GM18907 (cell line): ENCODE data around the gene ADORA2A.
A peak's percentile ranks its signal among the peaks of the same experiment; 100 is the strongest.

Source experiments
- ATAC-seq: cut with Tn5 transposase; IDR thresholded peaks from one replicate; pipeline ENCODE4 v1.9.1; 2021; ENCODE audit warnings: mild to moderate bottlenecking, moderate library complexity; ENCODE audit not compliant: unreplicated experiment

The ADORA2A gene

GRCh38 chr22:24427500-24428164, at the start of gene ADORA2A:
Gene ADORA2A, plus strand, starts transcription at chr22:24427599. Its CDS starts 5,806 bp downstream, at chr22:24433405.
- ATAC-seq = peak; percentile 63

- no peak for ATAC-seq
These were observed 47.9 kb upstream of the ADORA2A start for GRCh38 chr22:24379536-24379935.

GRCh38 chr22:24380220-24380904, 47.0 kb upstream of the ADORA2A start:
- ATAC-seq = no peak

DNA sequence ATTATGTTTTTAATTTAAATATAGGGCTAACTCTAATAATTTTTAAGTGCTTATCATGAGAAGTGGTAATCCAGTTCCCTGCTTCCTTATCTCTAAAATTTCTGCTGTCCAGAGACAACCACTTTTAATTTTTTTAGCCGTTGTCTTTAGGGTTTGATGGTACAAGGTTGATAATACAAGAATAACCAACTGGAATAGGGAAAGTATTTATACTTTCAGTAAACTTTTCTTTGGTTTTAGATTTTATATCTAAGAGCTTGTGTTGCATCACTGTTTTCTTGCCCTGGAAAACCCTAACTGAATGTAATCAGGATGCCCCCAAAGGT, 46.5 kb upstream of the ADORA2A start:
- no peak for ATAC-seq

DNA sequence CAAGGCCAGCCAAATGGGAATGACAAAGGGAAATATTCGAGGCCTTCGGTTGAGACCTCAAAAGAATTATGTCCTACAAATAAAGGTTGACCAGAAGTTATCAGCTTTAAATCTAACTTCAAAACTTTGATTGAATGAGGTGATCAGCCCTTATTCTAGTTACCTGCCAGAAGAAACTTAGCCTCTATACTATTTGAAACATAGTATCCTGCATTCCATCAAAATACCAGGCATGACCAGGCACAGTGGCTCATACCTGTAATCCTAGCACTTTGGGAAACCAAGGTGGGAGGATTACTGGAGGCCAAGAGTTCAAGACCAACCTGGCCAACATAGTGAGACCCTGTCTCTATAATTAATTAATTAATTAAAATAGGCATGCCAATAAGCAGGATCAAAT, 44.3 kb upstream of the ADORA2A start:
- ATAC-seq = no peak

DNA sequence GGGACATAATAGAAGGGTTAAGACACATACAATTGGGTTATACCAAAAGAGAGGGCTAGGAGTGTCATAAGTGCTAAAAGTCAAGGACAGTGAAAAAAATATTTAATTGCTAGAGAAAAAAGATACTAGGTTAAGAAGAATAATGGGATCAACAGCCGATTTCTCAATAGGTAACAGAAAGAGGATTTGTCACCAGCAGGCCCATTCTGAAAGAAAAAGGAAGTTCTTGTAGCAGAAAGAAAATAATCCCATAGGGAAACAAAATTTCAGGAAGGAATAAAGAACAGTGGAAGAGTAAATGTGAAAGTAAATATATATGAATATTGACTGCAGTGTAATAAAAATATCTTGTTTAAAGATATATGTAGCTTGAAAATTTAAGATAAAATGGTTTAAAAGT, 43.3 kb upstream of the ADORA2A start:
- no peak for ATAC-seq

GRCh38 chr22:24386937-24387471, 40.4 kb upstream of the ADORA2A start:
- ATAC-seq = no peak

GRCh38 chr22:24389680-24390079, 37.7 kb upstream of the ADORA2A start:
- no peak for ATAC-seq

GRCh38 chr22:24390156-24390555, 37.2 kb upstream of the ADORA2A start:
- ATAC-seq = no peak

DNA sequence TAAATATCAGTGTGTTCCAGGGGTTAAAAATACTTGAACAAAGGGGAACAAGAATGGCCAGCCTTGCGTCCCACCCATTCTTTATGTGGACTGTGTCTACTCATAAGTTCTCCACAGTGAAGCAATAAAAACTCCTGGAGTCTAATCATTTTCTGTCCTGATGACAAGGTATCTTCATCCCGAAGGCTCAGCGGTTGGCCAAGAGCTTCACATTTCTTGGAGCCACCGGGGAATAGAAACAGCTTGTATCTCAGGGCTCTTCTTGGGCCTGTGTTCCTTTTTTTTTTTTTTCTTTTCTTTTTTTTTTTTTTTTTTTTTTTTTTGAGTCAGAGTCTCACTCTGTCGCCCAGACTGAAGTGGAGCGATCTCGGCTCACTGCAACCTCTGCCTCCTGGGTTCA, 36.8 kb upstream of the ADORA2A start:
- no peak for ATAC-seq

GRCh38 chr22:24391836-24392217, 35.6 kb upstream of the ADORA2A start:
- no peak for ATAC-seq

- ATAC-seq = no peak
These were observed 35.0 kb upstream of the ADORA2A start for GRCh38 chr22:24392218-24392931.

- ATAC-seq = no peak
These were observed 34.3 kb upstream of the ADORA2A start for GRCh38 chr22:24393012-24393559.

- ATAC-seq = no peak
These were observed 33.6 kb upstream of the ADORA2A start for GRCh38 chr22:24393848-24394247.

DNA sequence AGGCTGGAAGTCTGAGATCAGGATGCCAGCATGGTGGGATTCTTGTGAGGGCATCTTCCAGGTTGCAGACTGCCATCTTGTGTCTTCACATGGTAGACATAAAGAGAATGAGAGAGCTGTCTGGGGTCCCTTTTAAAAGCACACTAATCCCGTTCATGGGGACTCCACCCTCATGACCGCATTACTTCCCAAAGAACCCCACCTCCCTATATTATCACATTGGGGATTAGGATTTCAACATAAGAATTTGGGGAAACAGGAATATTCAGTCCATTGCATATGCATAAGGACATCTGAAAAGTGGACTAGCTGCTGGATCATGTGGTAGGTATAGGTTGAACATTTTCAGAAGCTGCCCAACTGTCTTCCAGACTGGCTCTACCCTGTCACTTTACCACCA, 33.1 kb upstream of the ADORA2A start:
- ATAC-seq = no peak

DNA sequence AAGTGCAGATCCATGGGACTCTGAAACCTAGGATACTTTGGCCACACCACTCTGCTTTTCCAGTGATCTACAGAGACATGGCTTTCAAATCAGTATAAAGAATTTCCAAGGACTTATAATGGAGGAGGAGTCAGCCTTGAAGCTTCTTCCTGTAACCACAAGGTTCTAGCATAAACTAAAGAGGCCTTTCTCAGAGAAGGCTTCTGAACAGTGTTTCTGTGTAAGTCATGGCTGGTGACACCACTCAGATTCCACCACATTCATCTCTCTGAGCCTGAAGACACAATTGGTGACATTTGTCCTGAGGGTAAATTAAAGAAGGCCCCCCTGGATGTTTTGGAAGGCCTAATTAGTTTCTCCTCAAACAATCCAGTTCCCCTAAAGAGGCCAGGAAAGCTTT, 29.0 kb upstream of the ADORA2A start:
- ATAC-seq = no peak

- no peak for ATAC-seq
These were observed 27.2 kb upstream of the ADORA2A start for GRCh38 chr22:24400034-24400725.

- no peak for ATAC-seq
These were observed 26.4 kb upstream of the ADORA2A start for GRCh38 chr22:24400726-24401596.

GRCh38 chr22:24401931-24402367, 25.4 kb upstream of the ADORA2A start:
- ATAC-seq = peak; percentile 7
